Measurements from ENCODE around the gene WWTR1. TPM values are rescaled to one million over a fixed set of nuclear protein-coding genes. Genes with fewer than 3 reads are reported as not detected.
A peak's percentile ranks its signal among the peaks of the same experiment; 100 is the strongest.

WWTR1 gene
- total and polyA plus RNA-seq, 2 donors (not counting 3 experiments of a cell fraction or from before 2014, with no cell fraction given) = 210 to 341 TPM

DNA sequence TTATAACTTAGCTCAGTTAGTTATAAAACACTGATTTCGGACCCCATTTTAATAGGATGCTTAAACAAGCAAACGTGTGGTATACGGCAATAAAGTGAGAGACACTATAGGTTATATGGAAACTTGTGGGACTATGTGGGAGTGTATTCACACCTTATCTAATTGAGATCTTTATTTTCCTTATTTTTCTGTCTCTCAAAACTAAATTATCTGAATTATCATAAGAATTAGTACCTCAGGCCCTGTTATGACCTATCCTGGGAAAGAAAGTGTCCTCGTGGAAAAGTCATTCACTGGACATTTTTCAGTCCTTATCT lies 14.4 kb downstream of the WWTR1 start:
- FAIRE-seq (no peak), DNase-seq (ENCODE audit: low read depth, low spot score) (no peak)
- BruUV-seq (replicated peaks) = no TSS peak
- peaks cover 7% of the 10 kb centered on the region for H4K20me1 ChIP-seq (replicated peaks; ENCODE audit: control insufficient read depth, extremely low read depth, insufficient read depth, low read length)
- H2AFZ ChIP-seq (ENCODE audit: low read depth, low read length) = no peak overlapping the region
- CTCF ChIA-PET = no interaction called here
- peaks cover 98% of the 10 kb centered on the region for H3K79me2 ChIP-seq (ENCODE audit: control insufficient read depth, insufficient read depth, low read length)
- TF ChIP-seq, protein P1, sequence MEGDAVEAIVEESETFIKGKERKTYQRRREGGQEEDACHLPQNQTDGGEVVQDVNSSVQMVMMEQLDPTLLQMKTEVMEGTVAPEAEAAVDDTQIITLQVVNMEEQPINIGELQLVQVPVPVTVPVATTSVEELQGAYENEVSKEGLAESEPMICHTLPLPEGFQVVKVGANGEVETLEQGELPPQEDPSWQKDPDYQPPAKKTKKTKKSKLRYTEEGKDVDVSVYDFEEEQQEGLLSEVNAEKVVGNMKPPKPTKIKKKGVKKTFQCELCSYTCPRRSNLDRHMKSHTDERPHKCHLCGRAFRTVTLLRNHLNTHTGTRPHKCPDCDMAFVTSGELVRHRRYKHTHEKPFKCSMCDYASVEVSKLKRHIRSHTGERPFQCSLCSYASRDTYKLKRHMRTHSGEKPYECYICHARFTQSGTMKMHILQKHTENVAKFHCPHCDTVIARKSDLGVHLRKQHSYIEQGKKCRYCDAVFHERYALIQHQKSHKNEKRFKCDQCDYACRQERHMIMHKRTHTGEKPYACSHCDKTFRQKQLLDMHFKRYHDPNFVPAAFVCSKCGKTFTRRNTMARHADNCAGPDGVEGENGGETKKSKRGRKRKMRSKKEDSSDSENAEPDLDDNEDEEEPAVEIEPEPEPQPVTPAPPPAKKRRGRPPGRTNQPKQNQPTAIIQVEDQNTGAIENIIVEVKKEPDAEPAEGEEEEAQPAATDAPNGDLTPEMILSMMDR (IDR thresholded peaks at IDR 0.05; ENCODE audit: extremely low read depth in 1 of 2, insufficient read depth in 1 of 2, low read depth in 1 of 2, low read length in 2 of 2) = no peak
- TF ChIP-seq MYC (IDR thresholded peaks at IDR 0.05; ENCODE audit: low read depth, low read length) = no peak
- no peak for TF ChIP-seq FOS (IDR thresholded peaks at IDR 0.05; ENCODE audit: borderline replicate concordance, insufficient read depth, low read length)
- TF ChIP-seq EZH2 (IDR thresholded peaks at IDR 0.05; ENCODE audit: borderline replicate concordance, low read depth, low read length, severe bottlenecking) = no peak
- TF ChIP-seq POLR2AphosphoS5 (IDR thresholded peaks at IDR 0.05; ENCODE audit: insufficient read depth, low read depth, low read length) = no peak
- no peak for TF ChIP-seq JUN (IDR thresholded peaks at IDR 0.05; ENCODE audit: borderline replicate concordance, insufficient read depth, insufficient read length, low read depth)
- no peak for TF ChIP-seq POLR2A (IDR thresholded peaks at IDR 0.05; ENCODE audit: low read depth, low read length)
- TF ChIP-seq GATA2 (IDR thresholded peaks at IDR 0.05; ENCODE audit: insufficient read depth, insufficient read length, low read depth, low read length) = no peak
- TF ChIP-seq, protein P2, sequence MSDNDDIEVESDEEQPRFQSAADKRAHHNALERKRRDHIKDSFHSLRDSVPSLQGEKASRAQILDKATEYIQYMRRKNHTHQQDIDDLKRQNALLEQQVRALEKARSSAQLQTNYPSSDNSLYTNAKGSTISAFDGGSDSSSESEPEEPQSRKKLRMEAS (IDR thresholded peaks at IDR 0.05; ENCODE audit: insufficient read depth, insufficient read length) = no peak
- H3K4me2 ChIP-seq (ENCODE audit: insufficient read depth, low read length) = peak overlapping the region; percentile 27
- H3K4me1 ChIP-seq (ENCODE audit: control insufficient read depth, extremely low read depth, insufficient read depth, low read length) = peaks cover 70% of the 10 kb centered on the region
- intact Hi-C loops (cut with micrococcal nuclease) = no loop called here
- dilution Hi-C loops (cut with MboI; ENCODE audit: extremely low pct_ligation_motif_present, low sequenced_read_pairs) = no loop called here
- H3K4me3 ChIP-seq (replicated peaks in 1 of 3; ENCODE audit: insufficient read depth in 1 of 3, low read depth in 1 of 3, low read length in 3 of 3) = no peak overlapping the region
- H3K27ac ChIP-seq (ENCODE audit: insufficient read depth, low read depth, low read length) = no peak overlapping the region
- POLR2A ChIA-PET = interaction anchor here (0.6 to 1.7 kb wide), 2 partner anchors 8 to 15 kb away, joined by 4 to 5 read pairs; partner anchors contain the start of gene WWTR1
- no peaks in the 10 kb centered on the region for H3K9me3 ChIP-seq (replicated peaks; ENCODE audit: control insufficient read depth, insufficient read depth, low read length)
- H3K9ac ChIP-seq (replicated peaks; ENCODE audit: extremely low read depth, insufficient read depth, low read length) = peak overlapping the region; percentile 13
- no peaks in the 10 kb centered on the region for H3K9me1 ChIP-seq (replicated peaks; ENCODE audit: control insufficient read depth, extremely low read depth, insufficient read depth, low read length)
- peaks cover 11 to 23% of the 10 kb centered on the region in 2 experiments for H3K36me3 ChIP-seq (ENCODE audit: control insufficient read depth in 2 of 2, extremely low read depth in 1 of 2, insufficient read depth in 2 of 2, low read length in 2 of 2)
- no peaks in the 10 kb centered on the region for H3K27me3 ChIP-seq (ENCODE audit: control insufficient read depth in 2 of 2, insufficient read depth in 2 of 2, low read length in 2 of 2)
